Muscle of leg (tissue), 11 donors: ENCODE measurements around the gene SMARCC1. TPM values are rescaled to one million over a fixed set of nuclear protein-coding genes. Genes with fewer than 3 reads are reported as not detected.

ENCODE experiments used
- DNase-seq: peaks from one replicate; pipeline ENCODE4 v3.0.0; 2013
- H3K27ac ChIP-seq: one replicate; pipeline ENCODE4 v1.5.1; 2013; ENCODE audit warnings: mild to moderate bottlenecking, low read length, control low read depth
- H3K27me3 ChIP-seq: one replicate; pipeline ENCODE4 v1.6.1; 2013; ENCODE audit warnings: low read length; ENCODE audit not compliant: control insufficient read depth, insufficient read depth
- H3K36me3 ChIP-seq: one replicate; pipeline ENCODE4 v1.6.1; 2013; ENCODE audit warnings: low read length; ENCODE audit not compliant: control insufficient read depth, insufficient read depth
- H3K4me1 ChIP-seq: one replicate; pipeline ENCODE4 v1.6.1; 2013; ENCODE audit warnings: low read length; ENCODE audit not compliant: control insufficient read depth, insufficient read depth
- H3K4me3 ChIP-seq: one replicate; pipeline ENCODE4 v1.5.1; 2013; ENCODE audit warnings: low read length, control low read depth
- H3K9me3 ChIP-seq: replicated peaks from 2 replicates; pipeline ENCODE4 v1.6.1; 2013; ENCODE audit warnings: low read depth, low read length; ENCODE audit not compliant: control insufficient read depth
- WGBS: methylation state at CpG from one replicate; pipeline ENCODE4 v1.1.5; 2013; ENCODE audit warnings: missing lambda C conversion rate; ENCODE audit not compliant: insufficient coverage; 5-methylcytosine and 5-hydroxymethylcytosine counted together
- polyA plus RNA-seq, 8 donors: library from polyadenylated mRNA; unstranded; fragments of 120-200 nt; gene quantifications; one replicate each; pipeline versions ENCODE4 v1.2.1 to v1.2.3, GENCODE V29; 2013; ENCODE audit warnings: inconsistent platforms in 1 of 8, low replicate concordance in 1 of 8; ENCODE audit not compliant: insufficient read length in 8 of 8, insufficient read depth in 1 of 8
- total RNA-seq: library from RNA; stranded (reverse); fragments of 120-200 nt; gene quantifications from one replicate; pipeline ENCODE4 v1.2.4, GENCODE V29; 2013

The SMARCC1 gene
- total and polyA plus RNA-seq, 9 donors: 35.5 to 73.0 (median 60.0) TPM

DNA sequence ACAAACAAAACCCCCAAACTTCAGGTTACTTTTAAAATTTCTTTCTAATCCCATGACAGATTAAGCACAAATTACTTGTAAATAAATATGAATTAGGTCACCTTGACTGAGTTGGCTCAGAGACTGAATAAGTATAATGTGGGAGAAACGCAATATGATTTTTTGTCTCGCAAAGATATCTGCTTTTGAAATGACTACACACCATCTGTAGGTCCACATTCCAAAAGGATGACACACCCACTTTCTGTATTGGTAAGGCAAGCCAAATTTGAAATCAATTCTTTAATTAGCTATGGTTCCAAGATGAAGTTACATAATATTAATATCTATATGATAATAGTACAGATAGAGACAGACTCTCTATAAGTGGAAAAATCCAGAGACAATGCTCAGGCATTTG, 136.1 kb downstream of the SMARCC1 start:
- H3K27ac ChIP-seq: no peak overlapping the region
- WGBS: no CpG with 5 or more reads among the region's 2 CpGs
- H3K4me1 ChIP-seq: no peaks in the 10 kb centered on the region
- no peak overlapping the region for H3K4me3 ChIP-seq
- H3K9me3 ChIP-seq: no peaks in the 10 kb centered on the region
- no peak for DNase-seq
- peaks cover 10% of the 10 kb centered on the region for H3K36me3 ChIP-seq
- no peaks in the 10 kb centered on the region for H3K27me3 ChIP-seq

DNA sequence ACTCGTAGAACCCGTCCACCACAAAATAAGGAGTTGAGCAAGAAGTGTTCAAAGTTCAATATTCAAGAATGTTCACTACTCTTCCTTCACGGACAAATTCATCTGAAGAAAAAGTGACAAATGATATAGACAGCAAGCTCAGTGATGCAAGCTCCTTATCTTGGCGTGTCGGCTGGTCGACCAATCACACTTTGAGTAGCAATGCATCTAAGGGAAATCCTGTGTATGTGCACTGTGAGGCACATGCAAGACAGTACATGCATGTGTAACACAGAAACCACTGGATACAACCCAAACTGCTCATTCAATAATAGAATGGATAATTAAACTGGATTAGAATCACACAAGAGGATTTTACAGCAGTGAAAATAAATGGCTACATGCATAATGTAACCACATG, 138.6 kb downstream of the SMARCC1 start:
- H3K9me3 ChIP-seq: no peaks in the 10 kb centered on the region

DNA sequence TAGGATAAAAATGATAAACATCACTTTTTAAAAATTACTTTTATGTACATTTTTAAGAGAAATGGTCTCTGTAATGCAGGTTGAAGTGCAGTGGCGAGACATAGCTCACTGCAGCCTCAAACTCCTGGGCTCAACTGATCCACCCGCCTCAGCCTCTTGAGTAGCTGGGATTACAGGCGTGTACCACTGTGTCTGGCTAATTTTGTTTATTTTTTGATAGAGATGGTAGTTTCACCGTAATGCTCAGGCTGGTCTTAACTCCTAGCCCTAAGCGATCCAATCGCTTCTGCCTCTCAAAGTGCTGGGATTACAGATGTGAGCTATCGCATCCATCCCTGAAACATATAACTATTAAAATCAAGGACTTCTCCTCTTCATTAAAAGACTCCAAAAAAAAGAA, 140.0 kb downstream of the SMARCC1 start:
- Histone ChIP-seq H3K4me3 (no peak overlapping the region), H3K9me3 (no peaks in the 10 kb centered on the region), H3K4me1 (no peaks in the 10 kb centered on the region), H3K27me3 (no peaks in the 10 kb centered on the region), H3K36me3 (peaks cover 16% of the 10 kb centered on the region), H3K27ac (no peak overlapping the region)
- no peak for DNase-seq
- 94% methylated on average over 2 of the region's 7 CpGs for WGBS

More for the DNA sequence above, 138.6 kb downstream of the SMARCC1 start:
- 91% methylated on average over 4 of the region's 6 CpGs for WGBS
- H3K27me3 ChIP-seq: no peaks in the 10 kb centered on the region
- DNase-seq: no peak
- H3K36me3 ChIP-seq: peaks cover 14% of the 10 kb centered on the region
- H3K27ac ChIP-seq: no peak overlapping the region
- H3K4me1 ChIP-seq: no peaks in the 10 kb centered on the region
- no peak overlapping the region for H3K4me3 ChIP-seq

DNA sequence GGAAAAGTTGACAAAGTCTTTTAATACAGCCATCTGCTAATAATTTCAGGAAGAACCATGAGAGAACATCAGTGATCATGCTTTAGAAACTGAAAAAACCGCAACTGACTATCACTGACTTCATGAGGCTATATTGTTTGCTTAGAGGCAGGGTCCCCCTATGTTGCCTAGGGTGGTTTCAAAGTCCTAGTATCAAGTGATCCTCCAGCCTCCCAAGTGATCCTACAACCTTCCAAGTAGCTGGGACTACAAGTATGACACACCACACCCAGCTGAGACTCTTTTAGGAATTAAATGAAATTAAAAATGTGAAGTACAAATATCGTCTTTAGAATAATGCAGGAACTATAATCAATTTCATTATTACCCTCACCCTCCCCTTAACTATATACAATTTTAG, 144.8 kb downstream of the SMARCC1 start:
- H3K36me3 ChIP-seq: peaks cover 29% of the 10 kb centered on the region
- H3K4me3 ChIP-seq: no peak overlapping the region
- no CpG with 5 or more reads among the region's 2 CpGs for WGBS
- no peaks in the 10 kb centered on the region for H3K4me1 ChIP-seq
- DNase-seq: no peak
- H3K9me3 ChIP-seq: no peaks in the 10 kb centered on the region
- H3K27me3 ChIP-seq: no peaks in the 10 kb centered on the region
- no peak overlapping the region for H3K27ac ChIP-seq

DNA sequence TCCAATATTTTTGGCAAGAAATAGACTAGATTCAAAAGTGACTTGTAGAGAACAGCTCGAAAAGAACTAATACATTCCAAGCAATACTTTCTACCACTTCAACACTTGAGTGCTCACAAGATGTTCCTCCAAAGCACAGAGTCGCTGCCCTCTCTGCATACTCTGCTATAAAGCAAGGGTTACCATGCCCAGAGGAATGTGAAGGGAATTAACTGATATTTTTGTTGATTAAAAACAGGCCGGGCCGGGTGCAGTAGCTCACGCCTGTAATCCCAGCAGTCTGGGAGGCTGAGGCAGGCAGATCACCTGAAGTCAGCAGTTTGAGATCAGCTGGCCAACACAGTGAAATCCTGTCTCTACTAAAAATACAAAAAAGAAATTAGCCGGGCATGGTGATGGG, 145.5 kb downstream of the SMARCC1 start:
- no peak for DNase-seq
- Histone ChIP-seq H3K4me1 (no peaks in the 10 kb centered on the region), H3K4me3 (no peak overlapping the region), H3K9me3 (no peaks in the 10 kb centered on the region), H3K27me3 (no peaks in the 10 kb centered on the region), H3K27ac (no peak overlapping the region), H3K36me3 (peaks cover 34% of the 10 kb centered on the region)
- WGBS: 90% methylated on average over 2 of the region's 6 CpGs

DNA sequence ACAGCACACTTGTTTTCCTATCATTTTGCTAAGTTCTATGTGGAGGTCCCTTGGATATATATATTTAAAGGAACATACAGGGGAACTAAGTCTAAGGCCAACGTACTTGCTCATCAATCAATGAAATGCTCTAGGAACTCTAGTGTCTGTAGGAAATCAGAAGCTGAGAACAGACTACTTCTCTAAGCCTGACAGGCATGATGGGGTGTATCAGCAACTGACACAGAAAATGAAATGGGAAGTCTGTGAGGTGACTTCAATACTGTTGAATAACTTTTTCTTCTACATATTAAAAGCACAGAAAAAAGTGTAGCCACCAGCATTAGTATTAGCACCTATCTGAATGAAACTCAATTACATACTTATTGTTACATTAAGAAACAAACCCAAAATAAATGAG, 146.2 kb downstream of the SMARCC1 start:
- Histone ChIP-seq H3K4me1 (no peaks in the 10 kb centered on the region), H3K4me3 (no peak overlapping the region), H3K36me3 (peaks cover 36% of the 10 kb centered on the region), H3K27ac (no peak overlapping the region), H3K27me3 (no peaks in the 10 kb centered on the region), H3K9me3 (no peaks in the 10 kb centered on the region)
- DNase-seq: no peak
- WGBS: no CpG with 5 or more reads among the region's 1 CpG

DNA sequence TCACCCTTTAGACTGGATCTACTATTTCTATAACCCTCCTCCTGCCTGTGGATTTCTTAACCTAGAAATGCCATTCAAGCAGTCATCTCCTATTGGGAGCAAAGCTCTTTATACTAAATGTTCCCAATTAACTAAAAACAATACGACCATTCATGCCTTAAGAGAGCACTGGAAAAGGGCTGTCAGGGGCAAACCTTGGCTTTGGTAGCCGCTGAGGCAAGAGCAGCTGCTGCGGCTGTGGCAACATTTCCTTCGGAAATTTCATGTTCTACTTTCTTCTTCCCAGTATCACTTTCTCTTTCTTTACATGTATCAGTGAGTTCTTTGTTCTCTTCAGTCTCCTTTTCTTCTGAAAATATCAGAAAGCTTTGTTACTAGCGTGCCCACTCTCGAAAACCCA, 146.7 kb downstream of the SMARCC1 start:
- no peak overlapping the region for H3K4me3 ChIP-seq
- H3K27me3 ChIP-seq: no peaks in the 10 kb centered on the region
- H3K36me3 ChIP-seq: peaks cover 41% of the 10 kb centered on the region
- H3K27ac ChIP-seq: no peak overlapping the region
- 89% methylated on average over 4 of the region's 6 CpGs for WGBS
- no peaks in the 10 kb centered on the region for H3K9me3 ChIP-seq
- H3K4me1 ChIP-seq: no peaks in the 10 kb centered on the region
- no peak for DNase-seq

DNA sequence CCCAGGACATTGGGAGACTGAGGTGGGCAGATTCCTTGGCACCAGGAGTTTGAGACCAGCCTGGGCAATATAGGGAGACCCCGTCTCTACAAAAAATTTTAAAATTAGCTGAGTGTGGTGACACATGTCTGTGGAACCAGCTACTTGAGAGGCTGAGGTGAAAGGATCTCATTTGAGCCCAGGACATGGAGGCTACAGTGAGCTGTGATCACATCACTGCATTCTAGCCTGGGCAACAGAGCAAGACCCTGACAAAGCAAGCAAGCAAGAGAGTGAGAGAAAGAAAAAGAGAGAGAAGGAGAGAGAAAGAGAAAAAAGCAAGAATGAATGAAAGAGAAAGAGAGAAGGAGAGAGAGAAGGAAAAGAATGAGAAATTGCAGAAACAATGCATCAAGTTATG, 150.9 kb downstream of the SMARCC1 start:
- no CpG with 5 or more reads among the region's 1 CpG for WGBS
- Histone ChIP-seq H3K36me3 (peaks cover 55% of the 10 kb centered on the region), H3K4me1 (no peaks in the 10 kb centered on the region), H3K9me3 (no peaks in the 10 kb centered on the region), H3K27ac (no peak overlapping the region), H3K27me3 (no peaks in the 10 kb centered on the region), H3K4me3 (no peak overlapping the region)
- DNase-seq: no peak

DNA sequence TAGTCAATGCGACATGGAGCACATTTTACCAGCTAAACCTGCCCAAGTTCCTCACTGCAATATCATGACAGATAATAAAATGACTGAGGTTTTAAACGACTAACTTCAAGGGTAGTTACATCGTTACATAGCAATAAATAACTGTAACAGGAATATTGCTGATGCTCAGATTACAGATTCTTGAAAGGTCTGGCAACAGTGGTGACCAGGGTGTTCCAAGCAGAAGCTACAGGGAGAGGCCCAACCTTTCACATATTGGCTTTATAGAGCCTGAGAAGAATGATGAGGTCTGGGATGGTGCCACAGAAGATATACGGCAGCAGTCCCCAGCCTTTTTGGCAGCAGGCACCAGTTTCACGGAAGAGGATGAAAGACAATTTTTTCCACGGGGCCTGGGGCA, 151.9 kb downstream of the SMARCC1 start:
- Histone ChIP-seq H3K4me3 (no peak overlapping the region), H3K27me3 (no peaks in the 10 kb centered on the region), H3K9me3 (no peaks in the 10 kb centered on the region), H3K27ac (no peak overlapping the region), H3K36me3 (peaks cover 61% of the 10 kb centered on the region), H3K4me1 (no peaks in the 10 kb centered on the region)
- no CpG with 5 or more reads among the region's 6 CpGs for WGBS
- no peak for DNase-seq

DNA sequence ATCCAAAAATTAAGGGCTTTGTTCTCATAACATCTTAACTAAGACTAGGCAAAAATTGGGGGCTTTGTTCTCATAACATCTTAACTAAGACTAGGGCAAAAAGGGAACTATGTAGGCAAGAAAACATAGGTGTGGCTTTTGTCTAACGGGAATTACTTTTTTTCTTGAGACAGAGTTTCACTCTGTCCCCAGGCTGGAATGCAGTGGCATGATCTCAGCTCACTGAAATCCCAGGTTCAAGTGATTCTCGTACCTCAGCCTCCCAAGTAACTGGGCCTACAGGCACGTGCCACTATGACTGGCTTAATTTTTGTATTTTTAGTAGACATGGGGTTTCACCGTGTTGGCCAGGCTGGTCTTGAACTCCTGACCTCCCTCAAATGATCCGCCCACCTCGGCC, 153.3 kb downstream of the SMARCC1 start:
- DNase-seq: no peak
- H3K27me3 ChIP-seq: no peaks in the 10 kb centered on the region
- H3K4me1 ChIP-seq: no peaks in the 10 kb centered on the region
- no peak overlapping the region for H3K4me3 ChIP-seq
- H3K9me3 ChIP-seq: no peaks in the 10 kb centered on the region
- H3K36me3 ChIP-seq: peaks cover 60% of the 10 kb centered on the region
- 100% methylated on average over 2 of the region's 6 CpGs for WGBS
- H3K27ac ChIP-seq: no peak overlapping the region

DNA sequence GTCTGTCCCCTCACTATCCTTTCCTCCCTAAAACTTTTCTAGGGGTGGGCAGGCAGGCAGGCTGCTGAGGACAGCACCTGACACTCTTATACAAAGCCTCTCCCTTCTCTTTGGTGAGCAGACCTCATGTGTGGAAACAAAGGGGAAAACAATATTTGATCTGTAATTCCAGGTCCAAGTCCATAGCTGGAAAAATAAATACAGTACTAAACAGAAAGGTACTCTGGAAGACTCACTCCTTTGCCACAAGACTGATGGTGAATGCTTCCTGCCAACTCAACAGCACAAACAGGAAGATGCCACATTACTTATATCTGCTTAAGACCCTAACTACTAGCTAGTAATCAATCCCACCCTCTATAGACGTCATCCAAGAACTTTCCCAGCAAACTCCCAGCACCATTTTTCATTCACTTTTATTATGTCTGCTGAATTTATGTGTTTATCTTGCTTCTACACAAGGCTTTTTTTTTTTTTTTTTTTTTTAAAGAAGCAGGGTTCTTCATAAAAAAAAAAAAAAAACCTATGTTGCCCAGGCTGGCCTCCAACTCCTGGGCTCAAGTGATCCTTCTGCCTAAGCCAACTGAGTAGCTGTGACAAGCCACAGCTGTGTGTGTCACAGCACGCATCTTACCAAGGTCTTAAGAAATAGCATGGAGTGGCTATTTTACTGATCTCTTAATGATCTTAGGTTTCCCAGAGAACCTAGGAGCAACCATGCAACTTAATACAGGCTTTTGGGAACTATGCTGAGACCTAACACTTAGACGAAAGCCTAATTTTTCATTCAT, 158.8 kb downstream of the SMARCC1 start:
- H3K36me3 ChIP-seq: peaks cover 48% of the 10 kb centered on the region

More for the DNA sequence above, 158.8 kb downstream of the SMARCC1 start:
- Histone ChIP-seq H3K4me1 (no peaks in the 10 kb centered on the region), H3K4me3 (no peak overlapping the region), H3K9me3 (no peaks in the 10 kb centered on the region), H3K27me3 (no peaks in the 10 kb centered on the region), H3K27ac (no peak overlapping the region)
- no peak for DNase-seq
- no CpG with 5 or more reads among the region's 3 CpGs for WGBS
